Measurements from ENCODE around the gene PLCB4.

DNA sequence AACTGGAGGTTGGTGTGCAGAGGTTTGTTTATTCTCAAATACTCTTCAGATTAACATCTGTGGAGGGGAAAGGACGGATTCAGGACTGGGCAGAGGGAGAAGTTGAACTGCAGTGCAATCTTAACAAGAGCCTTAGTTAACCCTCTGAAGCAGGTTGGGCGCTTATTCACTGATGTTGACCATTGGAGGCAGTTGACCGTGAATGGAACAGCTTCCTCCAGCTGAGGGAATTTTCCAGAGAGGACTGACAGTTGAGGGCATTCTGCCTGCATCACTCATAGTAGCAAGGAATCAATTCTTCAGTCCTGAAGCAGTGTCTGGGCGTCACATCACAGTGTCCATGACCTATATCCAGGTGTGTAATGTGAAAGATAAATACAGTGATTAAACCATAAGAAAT lies 80.9 kb downstream of the PLCB4 start:
- TF ChIP-seq, protein P1, sequence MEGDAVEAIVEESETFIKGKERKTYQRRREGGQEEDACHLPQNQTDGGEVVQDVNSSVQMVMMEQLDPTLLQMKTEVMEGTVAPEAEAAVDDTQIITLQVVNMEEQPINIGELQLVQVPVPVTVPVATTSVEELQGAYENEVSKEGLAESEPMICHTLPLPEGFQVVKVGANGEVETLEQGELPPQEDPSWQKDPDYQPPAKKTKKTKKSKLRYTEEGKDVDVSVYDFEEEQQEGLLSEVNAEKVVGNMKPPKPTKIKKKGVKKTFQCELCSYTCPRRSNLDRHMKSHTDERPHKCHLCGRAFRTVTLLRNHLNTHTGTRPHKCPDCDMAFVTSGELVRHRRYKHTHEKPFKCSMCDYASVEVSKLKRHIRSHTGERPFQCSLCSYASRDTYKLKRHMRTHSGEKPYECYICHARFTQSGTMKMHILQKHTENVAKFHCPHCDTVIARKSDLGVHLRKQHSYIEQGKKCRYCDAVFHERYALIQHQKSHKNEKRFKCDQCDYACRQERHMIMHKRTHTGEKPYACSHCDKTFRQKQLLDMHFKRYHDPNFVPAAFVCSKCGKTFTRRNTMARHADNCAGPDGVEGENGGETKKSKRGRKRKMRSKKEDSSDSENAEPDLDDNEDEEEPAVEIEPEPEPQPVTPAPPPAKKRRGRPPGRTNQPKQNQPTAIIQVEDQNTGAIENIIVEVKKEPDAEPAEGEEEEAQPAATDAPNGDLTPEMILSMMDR (IDR thresholded peaks at IDR 0.05 in 4 of 5, conservative IDR thresholded peaks at IDR 0.05 in 1 of 5): no peak
- no peak for TF ChIP-seq POLR2A (IDR thresholded peaks at IDR 0.05)

Data from gastrocnemius medialis (tissue), 4 donors.